ENCODE data around the gene ZC3H7B.
"Not testable (repeated sequence)": the region's sequence is repeated elsewhere in the genome, so short reads cannot be mapped to it uniquely, and the experiment has no call there.

ZC3H7B gene

GRCh38 chr22:41288245-41288946 lies 12.9 kb upstream of the ZC3H7B start:
- DNase-seq: no peak

DNA sequence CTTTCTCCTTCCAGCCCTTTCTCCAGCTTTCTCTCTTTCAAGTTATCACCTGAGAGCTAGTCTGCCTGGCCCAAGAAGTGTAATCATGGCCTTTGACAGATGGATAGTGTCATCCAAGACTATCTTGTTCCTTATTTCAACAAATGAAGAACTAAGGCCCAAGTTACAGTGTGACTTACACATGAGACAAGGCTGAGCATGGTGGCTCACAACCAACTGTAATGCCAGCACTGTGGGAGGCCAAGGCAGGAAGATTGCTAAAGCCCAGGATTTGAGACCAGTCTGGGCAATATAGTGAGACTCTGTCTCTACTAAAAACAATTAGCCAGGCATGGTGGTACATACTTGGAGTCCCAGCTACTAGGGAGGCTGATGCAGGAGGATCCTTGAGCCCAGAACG lies 11.7 kb upstream of the ZC3H7B start:
- no peak for DNase-seq

GRCh38 chr22:41290262-41291221 lies 10.8 kb upstream of the ZC3H7B start:
- DNase-seq: no peak

DNA sequence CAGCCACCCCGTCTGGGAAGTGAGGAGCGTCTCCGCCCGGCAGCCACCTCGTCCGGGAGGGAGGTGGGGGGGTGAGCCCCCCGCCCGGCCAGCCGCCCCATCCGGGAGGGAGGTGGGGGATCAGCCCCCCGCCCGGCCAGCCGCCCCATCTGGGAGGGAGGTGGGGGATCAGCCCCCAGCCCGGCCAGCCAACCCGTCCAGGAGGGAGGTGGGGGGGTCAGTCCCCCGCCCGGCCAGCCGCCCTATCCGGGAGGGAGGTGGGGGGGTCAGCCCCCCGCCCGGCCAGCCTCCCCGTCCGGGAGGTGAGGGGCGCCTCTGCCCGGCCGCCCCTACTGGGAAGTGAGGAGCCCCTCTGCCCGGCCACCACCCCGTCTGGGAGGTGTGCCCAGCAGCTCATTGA lies 6.5 kb upstream of the ZC3H7B start:
- DNase-seq: not testable (repeated sequence)

DNA sequence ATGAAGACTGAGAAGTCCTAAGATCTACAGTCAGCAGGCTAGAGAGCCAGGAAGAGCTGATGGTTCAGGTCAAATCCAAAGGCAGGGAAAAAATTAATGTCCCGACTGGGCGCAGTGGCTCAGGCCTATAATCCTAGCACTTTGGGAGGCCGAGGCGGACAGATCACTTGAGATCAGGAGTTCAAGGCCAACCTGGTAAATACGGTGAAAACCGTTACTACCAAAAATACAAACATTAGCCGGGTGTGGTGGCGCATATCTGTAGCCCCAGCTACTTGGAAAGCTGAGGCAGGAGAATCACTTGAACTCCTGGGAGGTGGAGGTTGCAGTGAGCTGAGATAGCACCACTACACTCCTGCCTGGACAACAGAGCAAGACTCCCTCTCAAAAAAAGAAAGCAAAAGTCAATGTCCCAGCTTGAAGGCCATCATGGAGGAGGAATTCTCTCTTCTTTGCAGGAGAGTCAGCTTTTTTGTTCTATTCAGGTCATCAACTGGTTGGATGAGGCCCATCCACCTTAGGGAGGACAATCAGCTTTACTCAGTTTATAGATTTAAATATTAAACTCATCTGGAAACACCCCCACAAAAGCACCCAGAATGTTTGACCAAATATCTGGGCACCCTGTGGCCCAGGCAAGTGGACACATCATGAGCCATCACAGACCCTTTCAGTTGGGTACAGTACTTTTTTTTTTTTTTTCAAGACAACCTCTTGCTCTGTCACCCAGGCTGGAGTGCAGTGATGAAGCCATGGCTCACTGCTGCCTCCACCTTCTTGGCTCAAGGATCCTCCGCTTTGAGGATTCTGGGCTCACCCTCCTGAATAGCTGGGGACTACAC lies 4.3 kb upstream of the ZC3H7B start:
- DNase-seq: no peak

GRCh38 chr22:41300661-41301060 lies 664 bp upstream of the ZC3H7B start:
- DNase-seq: no peak

DNA sequence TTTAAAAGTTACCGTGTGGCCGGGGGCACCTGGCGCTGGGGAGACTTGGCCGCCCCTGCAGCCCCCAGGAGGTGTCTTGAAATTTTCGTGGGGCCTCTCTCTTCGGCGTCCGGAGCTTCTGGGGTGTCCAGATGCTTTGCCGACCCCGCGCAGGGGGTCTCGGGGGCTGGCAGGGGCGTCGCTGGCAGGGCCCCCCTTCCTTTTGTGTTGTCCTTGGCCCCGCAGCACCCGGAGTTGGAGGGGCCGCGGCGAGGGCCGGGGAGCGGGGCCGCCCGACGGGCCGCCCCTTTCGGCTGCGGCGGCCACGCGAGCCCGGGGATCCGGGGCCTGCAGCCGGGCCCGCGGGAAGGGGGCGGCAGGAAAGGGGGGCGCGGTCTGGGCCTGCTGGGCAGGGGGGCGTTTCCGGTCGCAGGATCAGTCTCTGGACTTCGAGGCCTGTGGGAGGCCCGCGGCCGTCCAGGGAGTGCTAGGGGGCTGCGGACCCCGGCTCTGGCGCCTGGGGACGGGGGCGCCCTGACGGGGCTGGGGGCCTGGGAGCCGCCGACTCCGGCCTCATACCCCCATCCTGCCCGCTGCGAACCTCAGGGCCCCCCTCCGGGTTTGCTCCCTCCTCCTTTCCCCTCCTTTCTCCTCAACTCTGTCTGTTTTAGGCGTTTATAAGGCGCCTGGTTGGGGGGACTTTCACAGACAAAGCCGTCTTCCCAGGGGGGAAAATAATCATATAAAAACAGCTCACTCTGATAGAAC lies 869 bp downstream of the ZC3H7B start:
- peak in 1 of 2 donors; percentile 18 for DNase-seq

- DNase-seq: no peak
These were observed 1.5 kb downstream of the ZC3H7B start for GRCh38 chr22:41302811-41303210.

DNA sequence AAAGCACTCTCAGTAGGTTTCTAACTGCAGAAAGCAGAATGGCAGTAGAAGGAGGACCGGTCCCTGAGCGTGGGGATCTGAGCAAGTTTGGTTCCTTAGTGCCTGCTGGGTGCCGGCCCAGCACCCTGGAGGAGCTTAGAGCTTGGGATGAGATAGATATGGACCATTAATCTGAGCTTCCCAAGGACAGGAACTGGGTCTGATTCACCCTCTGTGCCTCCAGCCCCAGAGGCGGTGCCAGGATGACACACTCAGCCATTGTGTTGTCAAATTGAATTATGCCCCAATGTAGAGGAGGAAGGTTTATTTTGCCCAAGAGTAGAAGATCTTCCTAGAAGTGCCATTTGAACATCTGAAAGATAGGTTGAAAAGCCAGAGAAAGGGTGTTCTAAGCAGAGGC lies 4.3 kb downstream of the ZC3H7B start:
- no peak for DNase-seq

DNA sequence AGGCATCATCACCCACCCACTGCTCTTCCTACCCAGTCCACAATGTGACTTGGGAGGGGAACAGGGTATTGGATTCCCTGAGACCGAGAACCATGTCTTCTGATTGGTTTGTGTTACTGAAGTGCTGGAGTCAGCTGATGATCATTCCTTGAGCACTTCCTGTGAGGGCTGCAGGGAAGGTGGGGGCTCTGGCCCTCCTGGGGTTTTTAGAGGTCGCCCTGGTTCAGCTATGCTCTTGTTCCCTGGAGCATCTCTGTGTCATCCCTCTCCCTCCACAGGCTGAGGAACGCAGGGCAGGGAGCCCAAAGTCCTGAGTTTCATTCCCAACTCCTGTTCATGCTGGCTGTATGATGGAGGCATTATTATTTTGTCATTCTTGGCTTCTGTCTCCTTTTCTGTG lies 6.7 kb downstream of the ZC3H7B start:
- no peak for DNase-seq

DNA sequence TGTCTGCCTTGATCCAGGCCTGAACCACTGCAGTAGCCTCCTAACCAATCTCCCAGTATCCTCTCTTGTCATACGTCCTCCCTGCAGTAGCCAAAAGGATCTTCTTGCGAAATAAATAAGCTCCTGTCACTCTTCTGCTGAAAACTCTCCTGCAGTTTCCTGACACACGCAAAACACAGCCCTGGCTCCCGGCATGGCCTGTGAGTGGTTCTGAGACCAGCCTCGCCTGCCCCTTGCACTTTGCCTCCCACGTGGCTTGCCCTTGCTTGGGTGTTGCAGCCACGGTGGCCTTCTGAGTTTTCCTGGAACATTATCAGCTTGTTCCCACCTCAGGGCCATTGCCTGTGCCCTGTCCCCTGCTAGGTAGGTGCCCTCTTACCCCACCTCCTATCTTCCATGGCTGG lies 7.2 kb downstream of the ZC3H7B start:
- DNase-seq: no peak

DNA sequence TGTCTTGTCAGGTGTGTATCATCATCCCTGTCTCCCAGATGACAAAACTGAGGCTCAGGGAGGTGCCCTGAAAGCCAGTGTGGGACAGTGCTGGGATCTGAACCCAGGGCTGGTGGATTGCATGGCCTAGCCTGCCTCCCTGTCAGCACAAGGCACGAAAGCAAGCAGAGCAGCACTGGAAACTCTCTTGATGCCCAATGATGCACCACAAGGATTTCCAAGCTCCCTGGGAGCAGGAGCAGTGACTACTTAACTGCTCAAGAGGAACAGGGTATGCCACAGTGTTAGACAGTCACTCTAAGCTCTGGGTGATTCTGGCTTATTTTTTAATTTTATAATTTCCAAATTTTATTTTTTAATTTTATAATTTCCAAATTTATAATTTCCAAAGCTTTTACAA lies 9.0 kb downstream of the ZC3H7B start:
- no peak for DNase-seq

- no peak for DNase-seq
These were observed 10.2 kb downstream of the ZC3H7B start for GRCh38 chr22:41311487-41311886.

- no peak for DNase-seq
These were observed 13.5 kb downstream of the ZC3H7B start for GRCh38 chr22:41314821-41315220.

- no peak for DNase-seq
These were observed 14.3 kb downstream of the ZC3H7B start for GRCh38 chr22:41315586-41315985.

GRCh38 chr22:41320416-41321240 lies 19.3 kb downstream of the ZC3H7B start:
- no peak for DNase-seq

DNA sequence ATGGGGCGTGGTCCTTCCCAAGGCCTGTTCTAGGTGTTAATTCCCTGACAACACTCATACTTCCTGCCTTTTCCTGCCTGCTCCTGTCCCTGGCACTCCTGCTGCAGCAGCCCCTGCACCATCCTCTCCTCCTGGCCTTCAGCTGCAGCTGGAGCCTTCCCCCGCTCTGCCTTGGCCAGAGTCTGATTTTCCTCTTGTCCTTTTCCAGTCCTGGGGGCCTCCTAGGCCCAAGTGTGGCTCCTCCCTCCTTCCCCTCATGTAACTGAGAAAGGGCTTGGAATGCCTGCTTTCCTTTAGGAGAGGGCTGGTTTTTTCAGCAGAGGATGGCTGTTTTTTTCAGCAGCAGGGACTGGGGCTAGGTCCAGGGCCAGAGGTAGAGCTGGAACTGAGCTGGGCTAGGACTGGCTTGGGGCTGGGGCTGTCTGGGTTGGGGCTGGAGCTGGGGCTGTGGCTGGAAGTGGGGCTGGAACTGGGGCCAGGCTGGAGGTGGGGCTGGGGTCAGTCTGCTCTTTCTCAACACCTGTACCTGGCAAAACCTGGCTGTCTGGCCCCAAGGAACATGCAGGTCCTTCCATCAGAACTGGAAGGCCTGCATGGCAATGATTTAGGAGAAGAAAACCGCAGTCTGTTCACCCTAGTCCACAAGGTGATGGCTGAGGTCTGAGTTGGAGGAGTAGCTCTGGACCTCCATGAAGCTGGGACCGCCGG lies 23.6 kb downstream of the ZC3H7B start:
- no peak for DNase-seq

DNA sequence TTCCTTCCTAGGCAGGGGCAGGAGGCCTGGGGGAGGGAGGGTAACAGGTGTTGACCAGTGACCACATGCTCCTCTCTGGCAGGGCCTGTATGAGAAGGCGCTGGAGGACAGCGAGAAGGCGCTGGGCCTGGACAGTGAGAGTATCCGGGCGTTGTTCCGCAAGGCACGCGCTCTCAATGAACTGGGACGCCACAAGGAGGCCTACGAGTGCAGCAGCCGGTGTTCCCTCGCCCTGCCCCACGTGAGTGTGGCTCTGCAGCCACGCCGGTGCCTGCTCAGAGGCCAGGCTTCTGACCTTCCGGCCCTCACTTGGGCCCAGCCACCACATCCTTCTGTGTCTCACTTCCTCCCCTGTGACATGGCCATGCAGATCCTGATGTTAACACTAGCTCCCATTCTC lies 25.8 kb downstream of the ZC3H7B start:
- DNase-seq: no peak

DNA sequence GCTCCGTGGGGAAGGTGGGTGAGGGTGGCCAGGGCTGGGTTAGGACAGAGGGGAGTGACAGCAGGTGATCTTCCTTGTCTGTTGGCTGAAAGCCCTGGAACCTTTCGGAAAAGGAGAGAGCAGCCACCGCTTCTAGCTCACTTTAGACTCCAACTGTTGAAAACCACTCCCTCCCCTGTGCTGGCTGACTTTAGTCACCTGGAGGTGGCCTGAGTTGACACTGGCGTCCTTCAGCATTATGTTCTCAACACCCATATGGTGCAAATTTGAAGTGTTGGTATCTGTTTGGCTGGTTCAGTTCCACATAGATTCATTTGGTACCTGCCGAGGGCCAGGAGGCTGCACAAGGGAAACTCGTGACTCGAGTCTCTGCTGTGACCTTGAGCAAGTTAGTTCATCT lies 28.8 kb downstream of the ZC3H7B start:
- DNase-seq: no peak

- no peak for DNase-seq
These were observed 31.1 kb downstream of the ZC3H7B start for GRCh38 chr22:41332217-41332939.
